HG03280 (cell line): ENCODE measurements around the gene IGSF23.

Experiments
- ATAC-seq: cut with Tn5 transposase; IDR thresholded peaks from one replicate; pipeline ENCODE4 v1.9.1; 2021; ENCODE audit warnings: mild to moderate bottlenecking, moderate library complexity; ENCODE audit not compliant: unreplicated experiment

Gene IGSF23

DNA sequence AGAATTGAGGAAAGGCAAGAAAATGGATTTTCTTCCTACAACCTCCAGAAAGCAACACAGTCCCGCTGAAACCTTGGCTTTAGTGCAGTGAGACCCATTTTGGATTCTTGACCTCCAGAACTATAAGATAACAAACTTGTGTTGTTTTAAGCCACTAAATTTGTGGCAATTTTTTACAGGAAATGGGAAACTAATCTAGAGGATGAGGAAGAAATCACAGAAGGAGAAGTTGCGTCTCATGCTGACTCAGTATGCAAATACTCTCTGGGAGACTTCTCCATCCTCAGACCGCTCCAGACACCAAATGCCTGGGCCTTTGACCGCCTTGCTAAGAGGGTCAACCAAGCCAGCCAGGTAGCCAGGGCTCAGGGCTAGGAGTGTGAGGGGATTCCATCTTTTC is 72.5 kb downstream of the IGSF23 start:
- ATAC-seq = no peak
